SU-DHL-6 (cell line): ENCODE results near the gene EEF2K.

ENCODE experiments used
- H2AFZ ChIP-seq: fragments of 200-600 bp; sonication (generic); 2 replicates; pipeline ENCODE4 v1.6.1; 2014; ENCODE audit warnings: low read depth, mild to moderate bottlenecking, moderate library complexity, mixed read lengths, antibody characterized with exemption, low read length; ENCODE audit not compliant: severe bottlenecking
- H3F3A ChIP-seq: fragments of 200-600 bp; shearing (Covaris generic); 2 replicates; pipeline ENCODE4 v1.6.0; 2016; ENCODE audit warnings: antibody characterized with exemption, mild to moderate bottlenecking; ENCODE audit not compliant: insufficient read depth
- H3K27ac ChIP-seq: fragments of 200-600 bp; sonication (generic); 2 replicates; pipeline ENCODE4 v1.5.1; 2016; ENCODE audit warnings: low read depth, mild to moderate bottlenecking, low read length, moderate library complexity, mixed read lengths
- H3K27me3 ChIP-seq: fragments of 200-600 bp; sonication (generic), shearing (Covaris generic); 2 replicates; pipeline ENCODE4 v1.6.0; 2014; ENCODE audit warnings: mild to moderate bottlenecking, low read length
- H3K36me3 ChIP-seq: fragments of 200-600 bp; sonication (generic); 2 replicates; pipeline ENCODE4 v1.6.1; 2014; ENCODE audit warnings: mild to moderate bottlenecking, low read length, mixed read lengths
- H3K4me2 ChIP-seq: fragments of 300-600, 200-600 bp; shearing (Covaris generic), sonication (generic); 2 replicates; pipeline ENCODE4 v1.6.0; 2014; ENCODE audit warnings: low read length, low read depth, mild to moderate bottlenecking; ENCODE audit not compliant: poor library complexity, severe bottlenecking
- H3K4me3 ChIP-seq: fragments of 200-600 bp; sonication (generic); 2 replicates; pipeline ENCODE4 v1.5.1; 2014; ENCODE audit warnings: antibody characterized with exemption, low read length, mild to moderate bottlenecking, mixed read lengths; ENCODE audit not compliant: insufficient read depth, poor library complexity, severe bottlenecking
- H3K79me2 ChIP-seq: fragments of 200-600 bp; sonication (generic); 2 replicates; pipeline ENCODE4 v1.6.1; 2014; ENCODE audit warnings: mild to moderate bottlenecking, low read length, moderate library complexity; ENCODE audit not compliant: insufficient read depth
- H3K9ac ChIP-seq: fragments of 200-600 bp; sonication (generic); 2 replicates; pipeline ENCODE4 v1.7.0; 2014; ENCODE audit warnings: mild to moderate bottlenecking, low read length
- H3K9me2 ChIP-seq: fragments of 200-600 bp; sonication (generic); replicated peaks from 2 replicates; pipeline ENCODE4 v1.6.1; 2014; ENCODE audit warnings: low read length; ENCODE audit not compliant: insufficient read depth
- H3K9me3 ChIP-seq: fragments of 200-600 bp; sonication (generic); 2 replicates; pipeline ENCODE4 v1.6.1; 2014; ENCODE audit warnings: low read length, mixed read lengths; ENCODE audit not compliant: insufficient read depth
- H4K20me1 ChIP-seq: fragments of 200-600 bp; sonication (generic); 2 replicates; pipeline ENCODE4 v1.6.1; 2014; ENCODE audit warnings: low read depth, mild to moderate bottlenecking, antibody characterized with exemption, low read length, moderate library complexity, mixed read lengths
- EZH2phosphoT487 ChIP-seq: fragments of 200-600 bp; sonication (generic), shearing (Covaris generic); conservative IDR thresholded peaks from 2 replicates; pipeline ENCODE4 v1.6.1; 2018; ENCODE audit warnings: mild to moderate bottlenecking, antibody characterized with exemption, low read length, moderate library complexity, mixed read lengths
- TF ChIP-seq, protein P1 (sequence below): fragments of 200-600 bp; sonication (generic); IDR thresholded peaks from one replicate; pipeline ENCODE4 v1.5.1; 2017; ENCODE audit warnings: antibody characterized with exemption, mild to moderate bottlenecking, low read length, moderate library complexity; ENCODE audit not compliant: insufficient read depth, poor library complexity, severe bottlenecking

The EEF2K gene

DNA sequence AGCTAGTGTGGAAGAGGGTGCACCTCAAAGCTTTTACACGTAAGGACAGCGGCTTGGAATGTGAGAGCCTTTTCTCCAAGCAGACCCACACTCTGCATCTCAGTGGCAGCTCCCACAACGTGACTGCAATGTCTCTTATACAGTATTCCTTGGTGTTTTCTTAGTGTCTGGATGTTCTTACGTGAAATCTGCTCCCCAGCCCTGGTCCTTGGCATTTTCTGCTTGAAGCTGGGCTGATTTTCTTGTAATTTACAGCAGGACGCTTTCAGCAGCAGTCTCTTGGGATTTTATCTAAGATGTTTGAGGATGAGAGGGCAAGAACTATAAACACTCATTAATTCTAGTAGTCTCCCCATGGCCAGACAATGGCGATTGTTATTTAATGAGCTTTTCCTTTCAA lies 79.0 kb downstream of the EEF2K start:
- TF ChIP-seq, protein P1, sequence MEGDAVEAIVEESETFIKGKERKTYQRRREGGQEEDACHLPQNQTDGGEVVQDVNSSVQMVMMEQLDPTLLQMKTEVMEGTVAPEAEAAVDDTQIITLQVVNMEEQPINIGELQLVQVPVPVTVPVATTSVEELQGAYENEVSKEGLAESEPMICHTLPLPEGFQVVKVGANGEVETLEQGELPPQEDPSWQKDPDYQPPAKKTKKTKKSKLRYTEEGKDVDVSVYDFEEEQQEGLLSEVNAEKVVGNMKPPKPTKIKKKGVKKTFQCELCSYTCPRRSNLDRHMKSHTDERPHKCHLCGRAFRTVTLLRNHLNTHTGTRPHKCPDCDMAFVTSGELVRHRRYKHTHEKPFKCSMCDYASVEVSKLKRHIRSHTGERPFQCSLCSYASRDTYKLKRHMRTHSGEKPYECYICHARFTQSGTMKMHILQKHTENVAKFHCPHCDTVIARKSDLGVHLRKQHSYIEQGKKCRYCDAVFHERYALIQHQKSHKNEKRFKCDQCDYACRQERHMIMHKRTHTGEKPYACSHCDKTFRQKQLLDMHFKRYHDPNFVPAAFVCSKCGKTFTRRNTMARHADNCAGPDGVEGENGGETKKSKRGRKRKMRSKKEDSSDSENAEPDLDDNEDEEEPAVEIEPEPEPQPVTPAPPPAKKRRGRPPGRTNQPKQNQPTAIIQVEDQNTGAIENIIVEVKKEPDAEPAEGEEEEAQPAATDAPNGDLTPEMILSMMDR, result no peak
- no peak for TF ChIP-seq EZH2phosphoT487
- no peaks in the 10 kb centered on the region; the same call in 1 of the 2 replicates for H3K36me3 ChIP-seq
- H3K9ac ChIP-seq, result no peak overlapping the region
- no peaks in the 10 kb centered on the region for H4K20me1 ChIP-seq
- H3K79me2 ChIP-seq, result no peaks in the 10 kb centered on the region
- no peak overlapping the region for H3K27ac ChIP-seq
- H3K4me3 ChIP-seq, result no peak overlapping the region
- H3K9me3 ChIP-seq, result no peaks in the 10 kb centered on the region
- H2AFZ ChIP-seq, result no peak overlapping the region
- no peaks in the 10 kb centered on the region for H3K9me2 ChIP-seq
- no peak overlapping the region for H3K4me2 ChIP-seq
- H3K27me3 ChIP-seq, result no peaks in the 10 kb centered on the region
- H3F3A ChIP-seq, result no peaks in the 10 kb centered on the region

DNA sequence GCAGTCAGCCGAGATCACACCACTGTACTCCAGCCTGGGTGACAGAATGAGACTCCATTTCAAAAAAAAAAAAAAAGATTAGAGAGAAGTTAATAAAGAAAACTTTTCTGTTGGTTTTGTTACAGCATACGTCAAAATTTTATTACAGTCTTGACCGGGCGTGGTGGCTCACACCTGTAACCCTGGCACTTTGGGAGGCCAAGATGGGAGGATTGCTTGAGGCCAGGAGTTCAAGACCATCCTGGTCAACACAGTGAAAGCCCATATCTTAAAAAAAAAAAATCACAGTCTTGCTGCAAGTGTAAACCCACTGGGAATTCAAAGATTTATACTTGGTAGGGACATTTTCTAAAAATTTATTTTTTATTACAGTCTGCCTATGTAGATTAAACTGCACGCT lies 84.9 kb downstream of the EEF2K start:
- Histone ChIP-seq H3F3A (no peaks in the 10 kb centered on the region), H3K4me2 (no peak overlapping the region), H3K9me2 (no peaks in the 10 kb centered on the region), H3K4me3 (no peak overlapping the region), H3K27me3 (no peaks in the 10 kb centered on the region), H3K9me3 (no peaks in the 10 kb centered on the region), H4K20me1 (no peaks in the 10 kb centered on the region), H3K9ac (no peak overlapping the region), H3K36me3 (no peaks in the 10 kb centered on the region), H3K79me2 (no peaks in the 10 kb centered on the region), H3K27ac (no peak overlapping the region), H2AFZ (no peak overlapping the region)
- TF ChIP-seq, protein P1, result no peak
- TF ChIP-seq EZH2phosphoT487, result no peak

DNA sequence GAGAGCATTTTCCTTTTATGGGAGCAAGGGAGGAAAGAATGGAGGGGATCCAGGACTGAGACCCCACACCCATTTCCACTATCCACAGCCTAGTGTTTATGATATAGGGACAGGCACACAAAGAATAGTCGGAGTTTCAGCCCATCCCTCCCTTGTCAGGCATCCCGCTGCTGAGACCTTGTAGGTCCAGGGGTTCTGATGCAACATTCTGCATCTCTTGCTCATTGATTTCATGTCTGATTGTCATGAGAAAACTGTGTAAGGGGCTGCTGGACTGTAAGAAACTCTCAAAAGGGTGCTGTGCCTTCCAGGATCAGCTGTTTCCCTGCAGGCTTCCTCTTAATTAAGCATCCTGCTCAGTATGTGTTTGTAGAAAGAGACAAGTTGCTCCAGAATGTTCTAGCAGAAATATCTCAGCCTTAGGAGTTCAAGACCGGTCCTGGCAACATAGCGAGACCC lies 85.8 kb downstream of the EEF2K start:
- Histone ChIP-seq H3K79me2 (no peaks in the 10 kb centered on the region), H3K9me2 (no peaks in the 10 kb centered on the region), H4K20me1 (no peaks in the 10 kb centered on the region), H3K9ac (no peak overlapping the region), H3K4me2 (no peak overlapping the region), H3K27ac (no peak overlapping the region), H3K27me3 (no peaks in the 10 kb centered on the region), H3F3A (no peaks in the 10 kb centered on the region; the same call in 1 of the 2 replicates), H3K9me3 (no peaks in the 10 kb centered on the region), H3K36me3 (no peaks in the 10 kb centered on the region), H2AFZ (no peak overlapping the region), H3K4me3 (no peak overlapping the region)
- TF ChIP-seq EZH2phosphoT487, result no peak
- TF ChIP-seq, protein P1, result no peak

DNA sequence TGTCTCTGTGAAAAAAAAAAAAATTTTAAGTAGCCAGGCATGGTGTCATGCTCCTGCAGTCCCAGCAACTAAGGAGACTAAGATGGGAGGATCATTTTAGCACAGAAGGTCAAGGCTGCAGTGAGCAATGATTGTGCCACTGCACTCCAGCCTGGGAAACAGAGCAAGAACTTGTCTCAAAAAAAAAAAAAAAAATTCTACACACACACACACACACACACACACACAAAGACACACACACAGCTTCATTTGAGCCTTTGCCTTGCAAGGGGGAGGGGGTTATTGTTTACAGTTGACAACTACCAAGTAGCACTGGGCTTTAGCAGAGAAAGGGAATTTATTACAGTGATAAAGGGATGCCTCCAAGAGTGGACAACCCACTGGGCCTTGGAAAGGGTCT lies 86.2 kb downstream of the EEF2K start:
- Histone ChIP-seq H3K9me3 (no peaks in the 10 kb centered on the region), H3F3A (no peaks in the 10 kb centered on the region; the same call in 1 of the 2 replicates), H3K4me2 (no peak overlapping the region), H4K20me1 (no peaks in the 10 kb centered on the region), H2AFZ (no peak overlapping the region), H3K79me2 (peaks cover 1% of the 10 kb centered on the region; the same call in 1 of the 2 replicates), H3K4me3 (no peak overlapping the region), H3K27ac (no peak overlapping the region), H3K9ac (no peak overlapping the region), H3K27me3 (no peaks in the 10 kb centered on the region), H3K36me3 (no peaks in the 10 kb centered on the region), H3K9me2 (no peaks in the 10 kb centered on the region)
- TF ChIP-seq, protein P1, result no peak
- no peak for TF ChIP-seq EZH2phosphoT487
